ENCODE results near the gene GPNMB. TPM values are rescaled to one million over a fixed set of nuclear protein-coding genes. Genes with fewer than 3 reads are reported as not detected.
"Not testable (repeated sequence)": the region's sequence is repeated elsewhere in the genome, so short reads cannot be mapped to it uniquely, and the experiment has no call there.

GPNMB gene
- total RNA-seq (2012; rRNA removed): under 0.01 TPM in 1 of 2 replicates, not detected in the other
- 0.14 TPM in 1 of 2 replicates, not detected in the other for polyA plus RNA-seq (2012; rRNA removed)
- 0.03 and 0.18 TPM in 2 replicates for polyA plus RNA-seq (2012; cell fraction: cytosol; rRNA removed)
- polyA plus RNA-seq (2012; cell fraction: nucleus; rRNA removed; ENCODE audit: low replicate concordance): 0.07 and 0.28 TPM in 2 replicates
- percentile 12 among the genes with signal in this experiment for Bru-seq, nascent RNA
- BruChase-seq, experiment 1, labeled RNA remaining after a 6-hour chase: percentile 23 among the genes with signal in this experiment
- percentile 16 among the genes with signal in this experiment for BruChase-seq, experiment 2, labeled RNA remaining after a 2-hour chase
- long read RNA-seq: 0 reads

DNA sequence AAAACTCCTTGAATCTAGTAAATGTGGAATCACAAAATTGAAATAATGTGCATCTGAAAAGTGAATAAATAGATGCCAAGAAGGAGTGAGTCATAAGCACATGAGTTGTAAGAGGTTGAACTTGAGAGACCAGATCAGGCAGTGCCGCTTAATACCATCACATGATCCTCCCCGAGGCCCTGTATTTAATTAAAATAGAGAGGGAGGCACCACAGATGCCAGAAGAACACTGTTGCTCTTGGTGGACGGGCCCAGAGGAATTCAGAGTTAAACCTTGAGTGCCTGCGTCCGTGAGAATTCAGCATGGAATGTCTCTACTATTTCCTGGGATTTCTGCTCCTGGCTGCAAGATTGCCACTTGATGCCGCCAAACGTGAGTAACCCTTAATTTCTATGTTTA, at the start of gene GPNMB:
Gene GPNMB, plus strand, starts transcription at position 221 of the 400 bp plus-strand sequence. Its CDS starts 83 bp downstream, at position 304.
- H3K27ac ChIP-seq (ENCODE audit: insufficient read depth, low read length): no peak within 1 kb of the TSS
- ATAC-seq (ENCODE audit: low read depth) (peak; percentile 60), DNase-seq (peak; percentile 58)
- no peak within 1 kb of the TSS for H3K23ac ChIP-seq (ENCODE audit: low read depth, low read length)
- TF ChIP-seq RFX5 (IDR thresholded peaks at IDR 0.05; ENCODE audit: low read depth, low read length) (no peak), USF2 (IDR thresholded peaks at IDR 0.05; ENCODE audit: low read depth, low read length) (peak; percentile 31; the same call in 1 of the 2 replicates)
- H3K4ac ChIP-seq (ENCODE audit: low read depth, low read length): no peak within 1 kb of the TSS
- H3K4me3 ChIP-seq (ENCODE audit: insufficient read depth, low read depth, low read length): no peak within 1 kb of the TSS
- peak within 1 kb of the TSS; percentile 86 for H2AFZ ChIP-seq (replicated peaks; ENCODE audit: low read length, poor library complexity)
- no peak within 1 kb of the TSS for H2BK120ac ChIP-seq (ENCODE audit: low read depth, low read length)
- H2AK5ac ChIP-seq (ENCODE audit: low read depth, low read length): no peak within 1 kb of the TSS
- no TSS peak for BruUV-seq (replicated peaks)
- H3K36me3 ChIP-seq (ENCODE audit: control insufficient read depth, insufficient read depth, low read length): no peaks in the 10 kb centered on the region
- no peaks in the 10 kb centered on the region; the same call in 1 of the 2 replicates for H3K4me1 ChIP-seq (ENCODE audit: control insufficient read depth, insufficient read depth, low read length)
- ChIA-PET POLR2A (ENCODE audit: unreplicated experiment) (no interaction called here), CTCF (no interaction called here)
- no peak within 1 kb of the TSS for H2BK5ac ChIP-seq (ENCODE audit: low read depth, low read length, poor library complexity, severe bottlenecking)
- H3K79me1 ChIP-seq (ENCODE audit: low read depth in 1 of 2, low read length in 2 of 2): no peaks in the 10 kb centered on the region
- WGBS, 2 experiments (ENCODE audit: extremely low coverage in 2 of 2, insufficient read length in 1 of 2): 88% methylated on average over 3 of the region's 7 CpGs; no CpG with 5 or more reads in 1 of the 2 experiments
- no peaks in the 10 kb centered on the region for H4K20me1 ChIP-seq (ENCODE audit: insufficient read depth, low read length)
- no peak within 1 kb of the TSS for H3K56ac ChIP-seq (ENCODE audit: extremely low read depth, insufficient read depth, low read length)
- intact Hi-C loops (cut with micrococcal nuclease): no loop called here
- H4K91ac ChIP-seq (ENCODE audit: insufficient read depth, low read depth, low read length): no peak within 1 kb of the TSS
- no peak within 1 kb of the TSS for H3K18ac ChIP-seq (ENCODE audit: low read depth, low read length)
- H4K5ac ChIP-seq (ENCODE audit: low read depth, low read length): no peak within 1 kb of the TSS
- peaks cover 2% of the 10 kb centered on the region; the same call in 1 of the 2 replicates for H3K9me3 ChIP-seq (ENCODE audit: control insufficient read depth, insufficient read depth, low read length)
- no peak within 1 kb of the TSS for H4K8ac ChIP-seq (ENCODE audit: low read depth in 2 of 2, low read length in 2 of 2)
- no peak within 1 kb of the TSS for H2BK15ac ChIP-seq (ENCODE audit: low read depth, low read length)
- no peaks in the 10 kb centered on the region for H3K9me1 ChIP-seq (ENCODE audit: insufficient read depth, low read length)
- H2BK20ac ChIP-seq (ENCODE audit: low read depth, low read length): no peak within 1 kb of the TSS
- peaks cover 42% of the 10 kb centered on the region for H3K27me3 ChIP-seq (ENCODE audit: control insufficient read depth, insufficient read depth, low read length)
- no peak within 1 kb of the TSS for H2AK9ac ChIP-seq (replicated peaks; ENCODE audit: low read depth, low read length, poor library complexity)
- no peak within 1 kb of the TSS for H3K9ac ChIP-seq (ENCODE audit: low read depth, low read length)
- H3K4me2 ChIP-seq (ENCODE audit: low read depth, low read length): no peak within 1 kb of the TSS; the same call in 1 of the 2 replicates
- H3K14ac ChIP-seq (replicated peaks; ENCODE audit: low read depth, low read length): no peak within 1 kb of the TSS
- dilution Hi-C loops (cut with HindIII; ENCODE audit: low sequenced_read_pairs, unreplicated experiment): no loop called here
- in situ Hi-C loops (cut with MboI; ENCODE audit: low sequenced_read_pairs): no loop called here

DNA sequence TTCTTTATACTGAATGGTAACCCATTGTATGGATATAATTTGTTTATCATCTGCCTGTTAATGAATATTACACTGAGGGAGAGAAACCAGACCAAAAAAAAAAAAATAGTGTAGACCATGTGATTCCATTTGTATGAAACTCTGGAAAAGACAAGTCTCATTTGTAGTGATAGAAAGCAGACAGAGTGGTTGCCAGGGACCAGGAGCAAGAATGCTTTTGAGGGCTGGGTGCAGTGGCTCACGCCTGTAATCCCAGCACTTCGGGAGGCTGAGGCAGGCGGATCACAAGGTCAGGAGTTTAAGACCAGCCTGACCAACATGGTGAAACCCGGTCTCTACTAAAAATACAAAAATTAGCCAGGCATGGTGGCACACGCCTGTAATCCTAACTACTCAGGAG, 48.8 kb upstream of the GPNMB start:
- H3K79me1 ChIP-seq (ENCODE audit: low read depth in 1 of 2, low read length in 2 of 2); H3K27ac ChIP-seq (ENCODE audit: insufficient read depth, low read length); H3K4ac ChIP-seq (ENCODE audit: low read depth, low read length); H2BK15ac ChIP-seq (ENCODE audit: low read depth, low read length); DNase-seq; H2BK20ac ChIP-seq (ENCODE audit: low read depth, low read length); H4K91ac ChIP-seq (ENCODE audit: insufficient read depth, low read depth, low read length); POLR2A ChIA-PET (ENCODE audit: unreplicated experiment); H2AK5ac ChIP-seq (ENCODE audit: low read depth, low read length); H2BK120ac ChIP-seq (ENCODE audit: low read depth, low read length); H3K9me3 ChIP-seq (ENCODE audit: control insufficient read depth, insufficient read depth, low read length); H3K4me1 ChIP-seq (ENCODE audit: control insufficient read depth, insufficient read depth, low read length); H3K27me3 ChIP-seq (ENCODE audit: control insufficient read depth, insufficient read depth, low read length); H3K18ac ChIP-seq (ENCODE audit: low read depth, low read length); H2AK9ac ChIP-seq (replicated peaks; ENCODE audit: low read depth, low read length, poor library complexity); H3K9ac ChIP-seq (ENCODE audit: low read depth, low read length); H3K23ac ChIP-seq (ENCODE audit: low read depth, low read length); H4K5ac ChIP-seq (ENCODE audit: low read depth, low read length); H3K4me2 ChIP-seq (ENCODE audit: low read depth, low read length); H2BK5ac ChIP-seq (ENCODE audit: low read depth, low read length, poor library complexity, severe bottlenecking); dilution Hi-C loops (cut with HindIII; ENCODE audit: low sequenced_read_pairs, unreplicated experiment); H4K8ac ChIP-seq (ENCODE audit: low read depth in 2 of 2, low read length in 2 of 2); ATAC-seq (ENCODE audit: low read depth); BruUV-seq (replicated peaks); H4K20me1 ChIP-seq (ENCODE audit: insufficient read depth, low read length); CTCF ChIA-PET; H3K9me1 ChIP-seq (ENCODE audit: insufficient read depth, low read length); intact Hi-C loops (cut with micrococcal nuclease); H3K4me3 ChIP-seq (ENCODE audit: insufficient read depth, low read depth, low read length); in situ Hi-C loops (cut with MboI; ENCODE audit: low sequenced_read_pairs); H3K14ac ChIP-seq (replicated peaks; ENCODE audit: low read depth, low read length); H3K56ac ChIP-seq (ENCODE audit: extremely low read depth, insufficient read depth, low read length); H2AFZ ChIP-seq (replicated peaks; ENCODE audit: low read length, poor library complexity): not testable (repeated sequence)
- H3K36me3 ChIP-seq (ENCODE audit: control insufficient read depth, insufficient read depth, low read length): peaks cover 25% of the 10 kb centered on the region
- WGBS, 2 experiments (ENCODE audit: extremely low coverage in 2 of 2, insufficient read length in 1 of 2): 100% methylated on average over 2 of the region's 5 CpGs; no CpG with 5 or more reads in 1 of the 2 experiments
